ENCODE measurements around the gene GNAZ. TPM values are rescaled to one million over a fixed set of nuclear protein-coding genes. Genes with fewer than 3 reads are reported as not detected.
A peak's percentile ranks its signal among the peaks of the same experiment; 100 is the strongest.
"Not testable (repeated sequence)": the region's sequence is repeated elsewhere in the genome, so short reads cannot be mapped to it uniquely, and the experiment has no call there.

GNAZ gene
- total and polyA plus RNA-seq, 8 donors = 4.3 to 18.8 (median 9.4) TPM

GRCh38 chr22:23131931-23132330 is 61.6 kb downstream of the GNAZ start:
- DNase-seq = no peak
- Histone ChIP-seq H3K9me3 (no peaks in the 10 kb centered on the region), H3K27ac (no peak overlapping the region), H3K4me3 (no peak overlapping the region), H3K27me3 (no peaks in the 10 kb centered on the region), H3K36me3 (no peaks in the 10 kb centered on the region), H3K4me1 (peaks cover 0 to 10% (median 5%) of the 10 kb centered on the region in 4 donors)
- WGBS, 5 donors = 67 to 79% (median 69%) methylated on average over 6 of the region's 6 CpGs
- intact Hi-C loops (cut with DNase I; ENCODE audit: low total_unique reads) = loop anchor here (10.0 kb wide), 1 partner anchor 277 kb away; no protein-coding TSS in a partner anchor
- no peak for TF ChIP-seq CTCF (IDR thresholded peaks at IDR 0.05)
- TF ChIP-seq POLR2A (IDR thresholded peaks at IDR 0.05) = no peak
- TF ChIP-seq POLR2AphosphoS5 (IDR thresholded peaks at IDR 0.05) = no peak
- no peak for TF ChIP-seq EP300 (IDR thresholded peaks at IDR 0.05)

- intact Hi-C loops (cut with DNase I; ENCODE audit: low total_unique reads) = loop anchor here (10.0 kb wide), 1 partner anchor 278 kb away; no protein-coding TSS in a partner anchor
- no peaks in the 10 kb centered on the region for H3K36me3 ChIP-seq
- H3K4me1 ChIP-seq = peaks cover 0 to 11% (median 7%) of the 10 kb centered on the region in 4 donors
- no peak for TF ChIP-seq EP300 (IDR thresholded peaks at IDR 0.05)
- no peak for TF ChIP-seq CTCF (IDR thresholded peaks at IDR 0.05)
- no peak for TF ChIP-seq POLR2A (IDR thresholded peaks at IDR 0.05)
- TF ChIP-seq POLR2AphosphoS5 (IDR thresholded peaks at IDR 0.05) = no peak
- no peak overlapping the region for H3K27ac ChIP-seq
- H3K9me3 ChIP-seq = no peaks in the 10 kb centered on the region
- no peak for DNase-seq
- no peaks in the 10 kb centered on the region for H3K27me3 ChIP-seq
- WGBS, 5 donors = 88 to 94% (median 91%) methylated on average over 10 of the region's 10 CpGs
- H3K4me3 ChIP-seq = no peak overlapping the region
These were observed 62.2 kb downstream of the GNAZ start for GRCh38 chr22:23132376-23133091.

- TF ChIP-seq CTCF (IDR thresholded peaks at IDR 0.05) (no peak), POLR2AphosphoS5 (IDR thresholded peaks at IDR 0.05) (no peak), POLR2A (IDR thresholded peaks at IDR 0.05) (no peak)
- H3K36me3 ChIP-seq = no peaks in the 10 kb centered on the region
- H3K27ac ChIP-seq = no peak overlapping the region
- H3K4me1 ChIP-seq = peaks cover 0 to 13% (median 2%) of the 10 kb centered on the region in 4 donors
- no peaks in the 10 kb centered on the region for H3K27me3 ChIP-seq
- intact Hi-C loops (cut with DNase I; ENCODE audit: low total_unique reads) = loop anchor here (10.0 kb wide), 1 partner anchor 279 kb away; no protein-coding TSS in a partner anchor
- WGBS, 5 donors = 90 to 95% (median 94%) methylated on average over 6 to 10 of the region's 10 CpGs
- no peak for DNase-seq
- no peaks in the 10 kb centered on the region for H3K9me3 ChIP-seq
- H3K4me3 ChIP-seq = no peak overlapping the region
These were observed 63.6 kb downstream of the GNAZ start for GRCh38 chr22:23133922-23134321.

- DNase-seq, H3K27me3 ChIP-seq, H3K9me3 ChIP-seq, H3K4me3 ChIP-seq, H3K36me3 ChIP-seq: not testable (repeated sequence)
- H3K27ac ChIP-seq = peak overlapping the region in 1 of 5 donors; percentile 68
- 72 to 100% (median 77%) methylated on average over 3 to 4 of the region's 4 CpGs; no CpG with 5 or more reads in 1 of the 5 donors for WGBS, 5 donors
- H3K4me1 ChIP-seq = peaks cover 8 to 21% (median 10%) of the 10 kb centered on the region in 4 donors
- intact Hi-C loops (cut with DNase I; ENCODE audit: low total_unique reads) = loop anchor here (10.0 kb wide), 1 partner anchor 282 kb away; no protein-coding TSS in a partner anchor
These were observed 66.7 kb downstream of the GNAZ start for GRCh38 chr22:23136991-23137390.

GRCh38 chr22:23137468-23137867 is 67.1 kb downstream of the GNAZ start:
- H3K4me3 ChIP-seq = no peak overlapping the region
- TF ChIP-seq POLR2AphosphoS5 (IDR thresholded peaks at IDR 0.05) (no peak), POLR2A (IDR thresholded peaks at IDR 0.05) (no peak), EP300 (IDR thresholded peaks at IDR 0.05) (no peak), CTCF (IDR thresholded peaks at IDR 0.05) (no peak)
- no peaks in the 10 kb centered on the region for H3K9me3 ChIP-seq
- peaks cover 12 to 26% (median 15%) of the 10 kb centered on the region in 4 donors for H3K4me1 ChIP-seq
- H3K27ac ChIP-seq = peak overlapping the region in 3 of 5 donors; percentile 18 to 68 (median 50)
- WGBS, 5 donors = 52 to 62% (median 53%) methylated on average over 3 of the region's 3 CpGs
- H3K27me3 ChIP-seq = no peaks in the 10 kb centered on the region
- H3K36me3 ChIP-seq = no peaks in the 10 kb centered on the region
- DNase-seq = no peak
- intact Hi-C loops (cut with DNase I; ENCODE audit: low total_unique reads) = loop anchor here (10.0 kb wide), 1 partner anchor 283 kb away; no protein-coding TSS in a partner anchor

Data from stomach (tissue), 9 donors.